Measurements from ENCODE around the gene ADSS2.

Gene ADSS2

DNA sequence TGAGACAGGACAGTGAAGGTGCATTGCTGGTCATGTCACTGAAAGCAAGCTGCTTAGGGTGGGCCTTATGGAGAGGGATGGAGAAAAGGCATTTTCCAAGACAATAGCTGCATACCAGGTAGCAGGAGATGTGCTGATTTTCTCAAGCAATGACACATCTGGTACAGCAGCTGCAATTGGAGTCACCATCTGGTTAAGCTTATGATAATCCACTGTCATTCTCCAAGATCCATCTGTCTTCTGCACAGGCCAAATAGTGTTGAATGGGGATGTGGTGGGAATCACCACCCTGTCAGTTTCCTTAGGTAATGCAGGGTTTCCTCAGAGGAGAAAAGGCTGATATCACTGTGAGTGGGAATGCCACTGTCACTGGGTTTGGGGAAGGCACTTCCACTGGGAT, 54.6 kb downstream of the ADSS2 start:
- peaks cover 21% of the 10 kb centered on the region for H3K9me3 ChIP-seq (ENCODE audit: control insufficient read depth, insufficient read depth, low read length)
- peaks cover 12% of the 10 kb centered on the region for H3K4me1 ChIP-seq (ENCODE audit: insufficient read depth, low read length)
- H3K9ac ChIP-seq (ENCODE audit: low read depth, low read length): no peak overlapping the region
- peaks cover 6% of the 10 kb centered on the region; the same call in 1 of the 2 replicates for H3K36me3 ChIP-seq (ENCODE audit: insufficient read depth, low read length)

DNA sequence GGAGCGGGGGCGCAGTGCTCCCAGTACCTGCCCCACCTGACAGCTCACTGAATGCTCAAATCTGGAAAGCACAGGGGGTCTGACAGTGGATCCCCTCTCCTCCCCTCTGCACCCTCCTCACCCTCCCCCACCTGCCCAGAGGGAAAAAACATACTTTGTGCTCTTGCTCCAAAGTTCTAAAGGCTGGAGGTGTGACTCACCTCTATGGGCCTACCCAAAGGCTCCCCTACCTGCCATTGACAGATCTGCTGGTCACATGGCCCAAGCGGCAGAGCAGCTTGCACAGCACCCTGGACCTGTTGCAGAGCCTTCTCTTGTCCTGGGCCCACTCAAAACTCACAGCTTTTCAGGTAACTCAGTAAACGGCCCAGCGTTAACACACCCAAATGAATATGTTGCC, 55.7 kb downstream of the ADSS2 start:
- H3K9me3 ChIP-seq (ENCODE audit: control insufficient read depth, insufficient read depth, low read length): peaks cover 10% of the 10 kb centered on the region; the same call in 1 of the 2 replicates
- H3K9ac ChIP-seq (ENCODE audit: low read depth, low read length): no peak overlapping the region
- no peaks in the 10 kb centered on the region for H3K36me3 ChIP-seq (ENCODE audit: insufficient read depth, low read length)

DNA sequence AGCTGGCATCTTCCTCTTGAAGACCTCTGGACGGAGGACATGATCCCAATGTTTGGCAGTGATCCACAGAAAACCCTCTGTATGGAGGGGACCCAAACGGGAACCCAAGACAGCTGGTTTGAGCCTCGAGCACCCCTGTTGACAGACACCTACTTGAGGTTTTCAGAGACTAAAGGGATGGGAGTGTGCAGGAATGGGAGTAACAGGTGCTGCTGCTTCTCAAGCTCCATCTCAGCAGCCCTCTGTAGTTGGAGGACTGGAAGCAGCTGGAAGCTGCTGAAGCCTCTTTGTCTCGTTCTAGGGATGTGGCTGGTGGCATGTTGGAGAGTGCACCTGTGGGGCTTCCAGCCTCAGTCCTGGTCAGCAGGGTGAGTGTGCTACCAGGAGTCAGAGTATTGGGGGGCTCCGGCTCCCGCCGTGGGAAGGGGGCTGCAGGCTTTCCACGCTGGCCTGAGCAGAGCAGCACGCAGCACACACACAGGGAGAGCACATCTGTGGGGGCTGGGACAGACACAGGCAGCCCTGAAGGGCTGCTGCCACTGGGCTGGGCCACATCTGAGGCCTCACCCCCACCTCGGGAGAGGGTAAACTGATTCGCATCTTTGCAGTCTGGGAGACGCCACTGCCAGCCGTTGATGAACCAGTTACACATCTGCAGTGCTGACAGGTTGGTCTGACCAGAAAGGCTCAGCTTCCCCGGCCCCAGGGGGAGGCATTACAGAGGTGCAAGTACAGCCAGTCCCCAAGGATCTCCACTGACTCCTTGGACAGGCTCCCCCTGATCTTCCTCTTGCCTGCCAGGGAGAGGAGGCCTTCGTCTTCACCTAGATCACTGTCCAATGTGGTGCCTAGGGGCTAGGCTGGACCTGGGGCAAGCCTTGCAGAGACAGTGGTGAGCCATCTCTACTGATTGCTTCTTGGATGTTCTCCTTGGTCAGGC, 56.6 kb downstream of the ADSS2 start:
- Histone ChIP-seq H3K9ac (ENCODE audit: low read depth, low read length) (no peak overlapping the region), H3K4me1 (ENCODE audit: insufficient read depth, low read length) (peaks cover 12% of the 10 kb centered on the region), H3K36me3 (ENCODE audit: insufficient read depth, low read length) (no peaks in the 10 kb centered on the region), H3K9me3 (ENCODE audit: control insufficient read depth, insufficient read depth, low read length) (peaks cover 2% of the 10 kb centered on the region; the same call in 1 of the 2 replicates)

More for the DNA sequence above, 55.7 kb downstream of the ADSS2 start:
- peaks cover 12% of the 10 kb centered on the region for H3K4me1 ChIP-seq (ENCODE audit: insufficient read depth, low read length)

DNA sequence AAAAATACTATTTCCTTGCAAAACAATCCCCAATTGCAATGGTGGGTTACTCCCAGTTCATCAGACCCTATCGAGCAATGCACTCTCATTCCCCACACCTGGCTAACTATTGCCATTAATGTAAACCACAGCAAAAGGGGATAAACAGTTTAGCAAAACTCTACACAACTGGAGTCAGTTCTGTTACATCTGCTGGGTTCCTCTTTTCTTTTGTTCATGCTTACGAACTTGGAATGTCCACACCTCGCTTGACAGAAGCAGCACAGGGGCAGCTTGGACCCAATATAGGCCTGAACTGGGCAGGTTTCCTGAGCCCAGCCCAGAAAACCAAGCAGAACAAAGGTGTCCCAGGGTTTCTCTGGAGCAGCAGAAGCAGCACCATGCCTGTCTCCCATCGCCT, 57.4 kb downstream of the ADSS2 start:
- Histone ChIP-seq H3K9me3 (ENCODE audit: control insufficient read depth, insufficient read depth, low read length) (no peaks in the 10 kb centered on the region), H3K4me1 (ENCODE audit: insufficient read depth, low read length) (peaks cover 12% of the 10 kb centered on the region), H3K9ac (ENCODE audit: low read depth, low read length) (no peak overlapping the region), H3K36me3 (ENCODE audit: insufficient read depth, low read length) (no peaks in the 10 kb centered on the region)

DNA sequence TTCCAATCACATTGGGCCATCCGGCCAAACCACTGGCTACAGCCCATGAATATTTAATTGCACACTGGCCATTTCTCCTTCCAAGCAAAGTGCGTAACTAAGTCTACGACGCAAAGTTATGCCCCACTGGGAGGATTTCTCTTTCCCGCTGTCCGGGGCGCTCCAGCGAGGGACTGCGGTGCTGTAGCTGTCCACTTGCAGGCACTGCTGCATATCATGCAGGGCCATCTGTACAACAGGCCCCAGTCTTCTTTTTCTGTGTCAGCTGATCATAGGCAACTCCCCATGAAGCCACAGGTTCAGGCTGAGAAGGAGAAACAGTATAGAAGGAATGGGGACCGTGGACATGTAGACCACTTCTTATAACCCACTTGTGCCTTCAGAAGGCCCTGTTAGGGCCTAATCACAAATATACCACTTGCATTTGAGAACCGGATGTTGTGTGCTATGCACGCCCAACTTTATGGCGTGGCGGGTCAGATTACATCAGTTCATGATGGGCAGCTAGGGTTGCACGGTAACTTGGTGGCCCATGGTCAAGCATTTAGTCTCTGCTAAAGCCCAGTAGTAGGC, 58.0 kb downstream of the ADSS2 start:
- peaks cover 15% of the 10 kb centered on the region for H3K4me1 ChIP-seq (ENCODE audit: insufficient read depth, low read length)

DNA sequence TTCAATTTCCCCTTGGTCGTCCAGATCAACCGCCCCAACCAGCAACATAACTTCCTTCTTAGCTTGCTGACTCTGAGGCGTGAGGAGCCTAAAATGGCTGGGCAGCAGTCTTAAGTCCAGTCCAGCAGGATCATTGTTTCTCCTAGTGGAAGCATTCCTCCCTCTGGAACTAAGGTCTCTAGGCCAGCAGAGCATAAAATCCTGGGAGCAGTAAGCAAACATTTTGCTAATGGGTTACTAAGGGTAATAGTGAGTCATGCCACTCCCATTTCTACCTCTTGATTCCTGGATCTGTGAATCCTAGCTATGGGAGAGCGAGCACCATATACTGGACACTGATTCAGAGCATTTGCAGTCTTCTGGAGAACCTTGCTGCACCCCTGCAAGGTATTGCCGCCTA, 59.9 kb downstream of the ADSS2 start:
- Histone ChIP-seq H3K9me3 (ENCODE audit: control insufficient read depth, insufficient read depth, low read length) (no peaks in the 10 kb centered on the region), H3K4me1 (ENCODE audit: insufficient read depth, low read length) (peaks cover 11% of the 10 kb centered on the region), H3K36me3 (ENCODE audit: insufficient read depth, low read length) (no peaks in the 10 kb centered on the region), H3K9ac (ENCODE audit: low read depth, low read length) (no peak overlapping the region)

More for the DNA sequence above, 58.0 kb downstream of the ADSS2 start:
- no peak overlapping the region for H3K9ac ChIP-seq (ENCODE audit: low read depth, low read length)
- H3K36me3 ChIP-seq (ENCODE audit: insufficient read depth, low read length): no peaks in the 10 kb centered on the region
- H3K9me3 ChIP-seq (ENCODE audit: control insufficient read depth, insufficient read depth, low read length): no peaks in the 10 kb centered on the region

DNA sequence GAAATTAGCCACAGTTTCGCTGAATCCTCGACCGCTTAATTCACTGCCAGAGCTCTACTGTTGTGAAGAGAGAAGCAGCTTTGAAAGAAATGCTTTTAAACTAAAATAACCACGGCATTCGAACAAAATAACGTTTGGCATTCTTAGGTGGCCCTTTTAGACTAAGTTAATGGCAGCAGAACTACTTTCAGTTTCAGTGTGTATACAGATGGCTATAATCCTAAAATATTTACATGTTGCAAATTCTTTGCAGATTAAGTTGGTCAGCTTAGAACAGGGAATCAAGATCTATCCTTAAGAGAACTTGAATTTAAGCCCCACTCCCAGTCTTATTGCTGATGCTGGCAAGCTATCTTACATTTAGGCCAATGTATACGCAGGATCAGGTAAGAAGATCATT, 62.7 kb downstream of the ADSS2 start:
- peaks cover 3% of the 10 kb centered on the region; the same call in 1 of the 2 replicates for H3K4me1 ChIP-seq (ENCODE audit: insufficient read depth, low read length)
- H3K9ac ChIP-seq (ENCODE audit: low read depth, low read length): no peak overlapping the region

DNA sequence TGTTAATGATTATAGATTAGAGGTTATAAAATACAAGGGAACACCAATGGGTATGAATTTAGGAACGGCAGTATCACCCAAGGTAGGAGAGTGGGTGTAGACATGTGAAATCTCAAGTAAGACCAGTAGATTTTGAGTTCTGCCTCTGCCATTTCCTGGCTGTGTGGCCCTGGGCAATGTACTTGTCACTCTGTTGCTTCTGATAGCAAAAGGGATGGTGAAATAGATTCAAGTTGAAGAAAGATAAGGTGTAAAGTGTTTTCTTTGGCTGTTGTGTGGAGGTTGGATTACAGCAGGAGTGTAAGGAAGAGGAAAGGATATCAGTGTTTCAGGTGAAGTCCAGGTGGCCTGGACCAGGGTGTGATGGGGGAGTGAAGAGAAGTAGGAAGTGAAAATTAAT, 64.3 kb downstream of the ADSS2 start:
- H3K9ac ChIP-seq (ENCODE audit: low read depth, low read length): no peak overlapping the region
- no peaks in the 10 kb centered on the region for H3K9me3 ChIP-seq (ENCODE audit: control insufficient read depth, insufficient read depth, low read length)
- H3K4me1 ChIP-seq (ENCODE audit: insufficient read depth, low read length): peaks cover 3% of the 10 kb centered on the region; the same call in 1 of the 2 replicates
- no peaks in the 10 kb centered on the region for H3K36me3 ChIP-seq (ENCODE audit: insufficient read depth, low read length)

More for the DNA sequence above, 62.7 kb downstream of the ADSS2 start:
- H3K36me3 ChIP-seq (ENCODE audit: insufficient read depth, low read length): no peaks in the 10 kb centered on the region
- no peaks in the 10 kb centered on the region for H3K9me3 ChIP-seq (ENCODE audit: control insufficient read depth, insufficient read depth, low read length)

DNA sequence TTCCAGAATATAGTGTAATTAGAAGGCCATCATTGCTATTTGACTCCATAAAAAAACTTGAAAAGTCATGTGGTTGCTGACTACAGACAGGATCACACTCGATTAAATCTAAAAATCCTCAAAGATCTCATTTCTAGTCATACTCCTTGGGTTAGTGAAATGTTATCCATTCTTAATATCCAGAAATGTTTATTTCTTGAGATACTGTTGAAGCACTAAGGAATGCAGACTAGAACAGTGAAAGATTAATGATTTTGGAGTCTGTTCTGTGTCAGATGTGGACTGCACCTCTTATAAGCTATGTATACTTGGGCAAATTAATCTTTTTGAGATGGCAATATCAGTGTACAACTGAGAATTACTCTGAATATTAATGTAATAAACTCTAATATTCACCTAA, 65.1 kb downstream of the ADSS2 start:
- H3K4me1 ChIP-seq (ENCODE audit: insufficient read depth, low read length): peaks cover 6% of the 10 kb centered on the region; the same call in 1 of the 2 replicates
- no peaks in the 10 kb centered on the region for H3K9me3 ChIP-seq (ENCODE audit: control insufficient read depth, insufficient read depth, low read length)
- no peak overlapping the region for H3K9ac ChIP-seq (ENCODE audit: low read depth, low read length)
- no peaks in the 10 kb centered on the region for H3K36me3 ChIP-seq (ENCODE audit: insufficient read depth, low read length)

DNA sequence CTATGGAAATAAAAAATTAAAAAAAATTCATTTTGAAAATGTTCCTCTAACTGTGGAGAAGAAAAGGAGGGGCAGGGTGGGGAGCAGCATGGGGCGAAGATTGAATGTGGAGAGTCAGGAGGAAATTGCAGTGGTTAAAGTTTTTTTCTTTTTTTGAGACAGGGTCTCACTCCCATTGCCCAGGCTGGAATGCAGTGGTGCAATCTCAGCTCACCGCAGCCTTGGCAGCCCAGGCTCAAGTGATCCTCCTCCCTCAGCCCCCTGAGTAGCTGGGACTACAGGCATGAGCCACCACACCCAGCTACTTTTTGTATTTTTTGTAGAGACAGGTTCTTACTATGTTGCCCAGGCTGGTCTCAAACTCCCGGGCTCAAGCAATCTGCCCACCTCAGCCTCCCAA, 67.6 kb downstream of the ADSS2 start:
- Histone ChIP-seq H3K36me3 (ENCODE audit: insufficient read depth, low read length) (no peaks in the 10 kb centered on the region), H3K4me1 (ENCODE audit: insufficient read depth, low read length) (peaks cover 10% of the 10 kb centered on the region), H3K9me3 (ENCODE audit: control insufficient read depth, insufficient read depth, low read length) (no peaks in the 10 kb centered on the region), H3K9ac (ENCODE audit: low read depth, low read length) (no peak overlapping the region)

DNA sequence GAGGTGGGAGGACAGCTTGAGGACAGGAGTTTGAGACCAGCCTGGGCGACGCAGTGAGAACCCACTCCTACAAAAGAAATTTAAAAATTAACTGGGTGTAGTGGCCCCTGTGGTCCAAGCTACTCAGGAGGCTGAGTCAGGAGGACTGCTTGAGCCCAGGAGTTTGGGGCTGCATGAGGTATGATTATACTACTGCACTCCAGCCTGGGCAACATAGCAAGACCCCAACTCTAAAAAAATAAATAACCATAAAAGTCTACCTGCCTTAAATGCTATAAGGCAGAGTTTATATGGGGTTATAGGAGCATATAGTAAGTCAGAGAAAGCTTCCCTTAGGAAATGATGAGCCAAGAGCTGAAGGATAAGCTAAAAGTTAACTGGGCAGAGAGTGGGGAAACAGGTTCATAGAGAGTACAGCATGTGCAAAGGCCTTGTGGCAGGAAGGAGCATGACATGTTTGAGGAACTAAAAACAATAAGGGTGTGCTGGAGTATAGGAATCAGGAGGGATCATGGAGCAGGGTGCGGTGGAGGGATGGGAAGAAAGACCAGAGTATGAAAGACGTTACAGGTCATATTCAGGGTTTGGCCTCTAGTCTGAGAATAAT, 68.3 kb downstream of the ADSS2 start:
- peaks cover 9% of the 10 kb centered on the region for H3K4me1 ChIP-seq (ENCODE audit: insufficient read depth, low read length)

DNA sequence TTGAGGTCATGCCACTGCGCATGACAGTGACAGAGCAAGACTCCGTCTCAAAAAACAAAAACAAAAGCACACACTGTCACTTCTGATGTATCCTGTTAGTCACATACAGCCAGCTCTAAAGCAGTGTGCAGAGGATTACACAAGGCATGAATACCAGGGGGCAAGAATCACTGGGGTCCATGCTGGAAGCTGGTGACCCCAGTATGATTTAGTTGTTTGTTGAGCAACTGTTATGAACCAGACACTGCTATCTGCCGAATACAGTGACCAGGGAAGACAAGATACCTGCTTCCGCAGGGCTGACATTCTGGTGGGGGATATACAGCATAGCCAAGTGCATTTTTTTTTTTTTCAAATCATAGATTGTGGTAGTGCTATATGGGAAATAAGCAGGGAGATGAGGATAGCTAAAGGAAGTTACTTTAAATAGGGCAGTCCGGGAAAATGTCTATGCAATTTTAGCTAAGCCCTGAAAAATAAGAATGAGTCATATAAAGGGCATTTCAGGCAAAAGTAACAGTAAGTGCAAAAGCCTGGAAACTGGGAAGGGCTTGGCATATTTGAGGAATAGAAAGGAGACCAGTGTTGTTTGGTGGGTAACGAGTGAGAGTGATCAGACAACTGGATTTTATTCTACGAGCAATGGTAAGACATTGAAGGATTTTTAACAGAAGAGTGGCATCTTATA, 69.7 kb downstream of the ADSS2 start:
- Histone ChIP-seq H3K36me3 (ENCODE audit: insufficient read depth, low read length) (no peaks in the 10 kb centered on the region), H3K9me3 (ENCODE audit: control insufficient read depth, insufficient read depth, low read length) (no peaks in the 10 kb centered on the region), H3K4me1 (ENCODE audit: insufficient read depth, low read length) (peaks cover 9% of the 10 kb centered on the region), H3K9ac (ENCODE audit: low read depth, low read length) (no peak overlapping the region)

More for the DNA sequence above, 68.3 kb downstream of the ADSS2 start:
- no peaks in the 10 kb centered on the region for H3K36me3 ChIP-seq (ENCODE audit: insufficient read depth, low read length)
- no peaks in the 10 kb centered on the region for H3K9me3 ChIP-seq (ENCODE audit: control insufficient read depth, insufficient read depth, low read length)
- H3K9ac ChIP-seq (ENCODE audit: low read depth, low read length): no peak overlapping the region

DNA sequence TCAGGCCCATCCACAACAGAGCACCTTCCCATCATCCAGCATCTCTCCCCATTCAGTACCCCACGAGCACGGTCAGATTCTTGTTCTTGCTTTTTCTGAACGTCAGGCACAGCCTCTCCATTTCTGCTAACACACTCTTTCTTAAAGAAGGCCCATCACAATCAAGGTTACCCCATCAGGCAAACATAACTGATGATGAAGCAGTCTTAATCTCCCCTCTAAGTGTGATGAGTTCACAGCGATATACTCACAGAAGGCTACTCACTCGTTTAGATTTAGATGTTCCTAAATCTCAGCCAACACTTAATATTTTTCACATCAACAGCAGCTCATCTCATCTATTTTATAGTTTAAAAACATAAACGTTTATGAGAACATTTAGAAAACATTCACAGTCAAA, 75.6 kb downstream of the ADSS2 start:
- no peak overlapping the region for H3K9ac ChIP-seq (ENCODE audit: low read depth, low read length)
- H3K36me3 ChIP-seq (ENCODE audit: insufficient read depth, low read length): no peaks in the 10 kb centered on the region
- H3K9me3 ChIP-seq (ENCODE audit: control insufficient read depth, insufficient read depth, low read length): no peaks in the 10 kb centered on the region
- peaks cover 6% of the 10 kb centered on the region; the same call in 1 of the 2 replicates for H3K4me1 ChIP-seq (ENCODE audit: insufficient read depth, low read length)

DNA sequence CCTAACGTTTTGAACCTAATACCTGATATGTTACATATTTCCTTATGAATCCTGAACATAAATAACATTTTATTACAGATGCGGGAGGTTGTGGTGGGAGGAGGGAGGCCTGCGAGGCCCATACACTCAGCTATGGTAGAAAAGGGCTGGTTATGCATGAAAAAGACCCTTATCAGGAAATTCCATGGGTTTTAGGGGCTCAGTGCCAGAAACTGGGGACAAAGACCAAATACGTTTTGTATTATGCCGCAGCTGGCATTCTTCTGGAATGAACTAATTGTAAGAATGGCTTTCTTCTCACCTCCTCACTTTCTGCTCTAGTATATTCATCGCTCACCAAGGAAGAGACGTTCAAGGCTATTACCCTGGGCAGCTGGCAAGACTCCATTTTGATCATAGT, 76.7 kb downstream of the ADSS2 start:
- H3K9ac ChIP-seq (ENCODE audit: low read depth, low read length): no peak overlapping the region
- no peaks in the 10 kb centered on the region for H3K9me3 ChIP-seq (ENCODE audit: control insufficient read depth, insufficient read depth, low read length)
- H3K4me1 ChIP-seq (ENCODE audit: insufficient read depth, low read length): peaks cover 5% of the 10 kb centered on the region; the same call in 1 of the 2 replicates
- no peaks in the 10 kb centered on the region for H3K36me3 ChIP-seq (ENCODE audit: insufficient read depth, low read length)

Measured in ES-I3 (cell line).